ENCODE measurements around the gene COPZ1. TPM values are rescaled to one million over a fixed set of nuclear protein-coding genes. Genes with fewer than 3 reads are reported as not detected.

Gene COPZ1
- total and polyA plus RNA-seq, 9 of the 15 experiments (the other 6 are each of a cell fraction or from before 2014, with no cell fraction given): 137 to 487 (median 233) TPM

- TF ChIP-seq, protein P1, sequence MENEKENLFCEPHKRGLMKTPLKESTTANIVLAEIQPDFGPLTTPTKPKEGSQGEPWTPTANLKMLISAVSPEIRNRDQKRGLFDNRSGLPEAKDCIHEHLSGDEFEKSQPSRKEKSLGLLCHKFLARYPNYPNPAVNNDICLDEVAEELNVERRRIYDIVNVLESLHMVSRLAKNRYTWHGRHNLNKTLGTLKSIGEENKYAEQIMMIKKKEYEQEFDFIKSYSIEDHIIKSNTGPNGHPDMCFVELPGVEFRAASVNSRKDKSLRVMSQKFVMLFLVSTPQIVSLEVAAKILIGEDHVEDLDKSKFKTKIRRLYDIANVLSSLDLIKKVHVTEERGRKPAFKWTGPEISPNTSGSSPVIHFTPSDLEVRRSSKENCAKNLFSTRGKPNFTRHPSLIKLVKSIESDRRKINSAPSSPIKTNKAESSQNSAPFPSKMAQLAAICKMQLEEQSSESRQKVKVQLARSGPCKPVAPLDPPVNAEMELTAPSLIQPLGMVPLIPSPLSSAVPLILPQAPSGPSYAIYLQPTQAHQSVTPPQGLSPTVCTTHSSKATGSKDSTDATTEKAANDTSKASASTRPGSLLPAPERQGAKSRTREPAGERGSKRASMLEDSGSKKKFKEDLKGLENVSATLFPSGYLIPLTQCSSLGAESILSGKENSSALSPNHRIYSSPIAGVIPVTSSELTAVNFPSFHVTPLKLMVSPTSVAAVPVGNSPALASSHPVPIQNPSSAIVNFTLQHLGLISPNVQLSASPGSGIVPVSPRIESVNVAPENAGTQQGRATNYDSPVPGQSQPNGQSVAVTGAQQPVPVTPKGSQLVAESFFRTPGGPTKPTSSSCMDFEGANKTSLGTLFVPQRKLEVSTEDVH (IDR thresholded peaks at IDR 0.05; ENCODE audit: low read depth, partially characterized antibody): no peak
- no peak for TF ChIP-seq ZNF717 (CRISPR knock-in tag; IDR thresholded peaks at IDR 0.05)
- TF ChIP-seq SIX5 (IDR thresholded peaks at IDR 0.05; ENCODE audit: borderline replicate concordance in 1 of 2, insufficient read depth in 1 of 2, low read depth in 1 of 2, low read length in 2 of 2): no peak
- no peak for TF ChIP-seq RBM34 (IDR thresholded peaks at IDR 0.05; ENCODE audit: borderline replicate concordance, insufficient read depth, low read length)
- TF ChIP-seq, protein P2, sequence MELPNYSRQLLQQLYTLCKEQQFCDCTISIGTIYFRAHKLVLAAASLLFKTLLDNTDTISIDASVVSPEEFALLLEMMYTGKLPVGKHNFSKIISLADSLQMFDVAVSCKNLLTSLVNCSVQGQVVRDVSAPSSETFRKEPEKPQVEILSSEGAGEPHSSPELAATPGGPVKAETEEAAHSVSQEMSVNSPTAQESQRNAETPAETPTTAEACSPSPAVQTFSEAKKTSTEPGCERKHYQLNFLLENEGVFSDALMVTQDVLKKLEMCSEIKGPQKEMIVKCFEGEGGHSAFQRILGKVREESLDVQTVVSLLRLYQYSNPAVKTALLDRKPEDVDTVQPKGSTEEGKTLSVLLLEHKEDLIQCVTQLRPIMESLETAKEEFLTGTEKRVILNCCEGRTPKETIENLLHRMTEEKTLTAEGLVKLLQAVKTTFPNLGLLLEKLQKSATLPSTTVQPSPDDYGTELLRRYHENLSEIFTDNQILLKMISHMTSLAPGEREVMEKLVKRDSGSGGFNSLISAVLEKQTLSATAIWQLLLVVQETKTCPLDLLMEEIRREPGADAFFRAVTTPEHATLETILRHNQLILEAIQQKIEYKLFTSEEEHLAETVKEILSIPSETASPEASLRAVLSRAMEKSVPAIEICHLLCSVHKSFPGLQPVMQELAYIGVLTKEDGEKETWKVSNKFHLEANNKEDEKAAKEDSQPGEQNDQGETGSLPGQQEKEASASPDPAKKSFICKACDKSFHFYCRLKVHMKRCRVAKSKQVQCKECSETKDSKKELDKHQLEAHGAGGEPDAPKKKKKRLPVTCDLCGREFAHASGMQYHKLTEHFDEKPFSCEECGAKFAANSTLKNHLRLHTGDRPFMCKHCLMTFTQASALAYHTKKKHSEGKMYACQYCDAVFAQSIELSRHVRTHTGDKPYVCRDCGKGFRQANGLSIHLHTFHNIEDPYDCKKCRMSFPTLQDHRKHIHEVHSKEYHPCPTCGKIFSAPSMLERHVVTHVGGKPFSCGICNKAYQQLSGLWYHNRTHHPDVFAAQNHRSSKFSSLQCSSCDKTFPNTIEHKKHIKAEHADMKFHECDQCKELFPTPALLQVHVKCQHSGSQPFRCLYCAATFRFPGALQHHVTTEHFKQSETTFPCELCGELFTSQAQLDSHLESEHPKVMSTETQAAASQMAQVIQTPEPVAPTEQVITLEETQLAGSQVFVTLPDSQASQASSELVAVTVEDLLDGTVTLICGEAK (IDR thresholded peaks at IDR 0.05): peak; percentile 14; the same call in 1 of the 2 replicates
- TF ChIP-seq, protein P2 (CRISPR knock-in tag; IDR thresholded peaks at IDR 0.05): no peak
Observed at GRCh38 chr12:54324617-54325441, at the start of gene COPZ1 (continued).
